GM19324 (cell line): ENCODE measurements around the gene HOXA13.

Source experiments
- ATAC-seq: cut with Tn5 transposase; IDR thresholded peaks from one replicate; pipeline ENCODE4 v1.9.1; 2021; ENCODE audit warnings: mild to moderate bottlenecking, moderate library complexity; ENCODE audit not compliant: unreplicated experiment, low FRiP score

The HOXA13 gene

DNA sequence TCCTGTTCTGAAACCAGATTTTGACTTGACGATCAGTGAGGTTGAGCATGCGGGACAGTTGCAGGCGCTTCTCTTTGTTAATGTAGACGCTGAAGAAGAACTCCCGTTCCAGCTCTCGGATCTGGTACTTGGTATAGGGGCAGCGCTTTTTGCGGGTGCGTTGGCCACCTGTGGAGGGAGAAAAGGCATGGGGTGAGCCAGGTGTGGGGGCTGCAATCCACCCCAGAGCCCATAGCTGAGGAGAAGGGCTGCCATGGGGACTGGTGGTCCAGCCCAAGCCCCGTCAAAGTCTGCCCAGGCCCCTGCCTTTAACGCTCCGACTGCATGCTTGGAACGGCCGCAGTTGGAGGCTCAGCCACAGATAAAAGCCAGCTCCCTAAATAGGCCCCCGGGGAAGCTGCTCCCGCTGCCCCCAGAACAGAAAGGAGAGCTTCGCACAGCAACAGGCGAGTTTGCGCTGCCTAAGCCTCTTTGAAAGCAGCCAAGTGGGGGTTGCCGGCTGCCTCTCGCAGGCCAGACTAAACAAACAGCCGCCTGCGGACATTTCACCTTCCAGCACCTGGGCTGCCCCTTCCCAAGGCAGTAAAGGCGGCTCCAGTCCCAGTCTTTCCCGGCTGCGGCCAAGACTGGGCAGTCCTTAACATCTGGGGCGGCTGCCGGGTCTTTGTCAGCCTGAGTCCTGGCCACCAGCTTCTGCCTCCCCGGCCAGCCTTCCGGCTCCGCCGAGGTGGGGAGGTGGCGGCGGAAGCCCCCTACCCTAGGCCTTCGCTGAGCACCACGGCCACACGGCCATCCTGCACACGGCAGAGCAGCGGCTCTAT is 16.8 kb downstream of the HOXA13 start:
- no peak for ATAC-seq

DNA sequence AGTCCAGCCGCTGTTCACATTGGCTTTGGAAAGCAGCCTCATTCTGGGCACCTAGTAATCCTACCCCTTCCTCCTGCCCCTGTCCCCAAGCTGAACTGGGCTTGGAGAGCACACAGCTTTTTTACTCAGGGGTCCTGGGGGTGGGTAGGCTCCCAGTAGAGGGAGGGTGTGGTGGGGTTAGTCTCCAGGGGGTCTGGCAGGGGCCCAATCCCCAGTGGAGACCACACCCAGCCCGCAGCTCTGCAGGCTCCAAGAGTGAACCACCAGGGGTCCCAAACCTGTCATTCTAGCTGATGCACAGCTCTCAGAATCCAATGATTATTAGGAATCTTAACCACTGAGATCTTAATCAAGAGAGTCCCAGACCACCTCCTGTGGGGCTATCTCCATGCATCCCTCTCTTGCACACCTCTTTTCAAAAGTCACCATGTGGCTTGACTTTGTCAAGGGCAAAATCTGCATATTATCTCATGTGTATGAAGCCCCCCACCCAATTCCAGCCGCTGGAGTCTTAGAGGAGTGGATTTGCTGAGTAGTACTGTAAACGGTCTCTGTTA is 17.5 kb downstream of the HOXA13 start:
- no peak for ATAC-seq

GRCh38 chr7:27181795-27182275 is 18.1 kb downstream of the HOXA13 start:
- no peak for ATAC-seq

DNA sequence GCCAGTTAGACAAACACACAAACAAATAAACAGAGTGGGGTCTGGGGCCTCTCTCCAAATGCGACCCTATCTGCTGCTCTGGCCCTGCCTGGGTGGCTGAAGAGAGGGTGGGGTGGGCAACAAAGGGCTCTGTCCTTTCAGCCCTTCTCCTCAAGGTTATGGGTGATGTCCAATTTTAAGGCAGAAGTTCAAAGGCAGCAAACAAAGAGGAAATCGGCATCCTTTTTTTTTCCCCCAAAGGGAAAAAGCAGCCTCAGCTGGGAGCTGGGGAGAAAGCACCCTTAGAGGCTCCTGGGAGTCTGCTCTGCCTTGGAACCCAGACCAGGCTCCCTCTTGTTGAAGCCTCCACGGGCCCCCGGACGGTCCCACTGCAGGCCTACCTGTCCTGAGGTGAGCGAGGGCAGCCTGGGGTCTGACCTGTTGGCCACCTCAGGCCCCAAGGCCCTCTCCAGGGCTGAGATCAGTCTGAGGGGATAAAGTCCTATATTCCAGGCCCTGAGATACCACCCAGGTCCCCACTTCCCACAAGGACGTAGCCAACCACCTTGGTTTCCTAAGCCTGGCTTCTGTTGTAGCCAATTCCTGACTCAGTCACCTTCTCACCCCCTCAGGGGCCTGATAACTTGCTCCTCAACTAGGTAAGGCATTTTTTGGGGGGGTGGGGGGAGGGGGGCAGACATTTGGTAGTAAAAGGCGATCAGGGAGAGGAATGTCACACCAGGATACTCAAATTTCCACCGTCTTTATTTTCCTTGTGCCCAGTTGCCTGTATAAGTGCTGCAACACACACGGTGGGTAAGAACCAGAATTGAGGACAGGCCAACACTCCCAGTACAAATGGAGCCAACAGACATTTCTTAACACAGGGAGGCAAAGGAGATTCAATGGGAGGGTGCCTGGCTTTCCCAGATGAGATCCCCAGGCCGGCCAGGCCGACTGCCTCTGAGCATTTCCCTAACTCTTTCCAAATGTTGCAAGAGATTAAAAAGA is 19.2 kb downstream of the HOXA13 start:
- no peak for ATAC-seq

- no peak for ATAC-seq
These were observed 20.1 kb downstream of the HOXA13 start for GRCh38 chr7:27179503-27180430.

DNA sequence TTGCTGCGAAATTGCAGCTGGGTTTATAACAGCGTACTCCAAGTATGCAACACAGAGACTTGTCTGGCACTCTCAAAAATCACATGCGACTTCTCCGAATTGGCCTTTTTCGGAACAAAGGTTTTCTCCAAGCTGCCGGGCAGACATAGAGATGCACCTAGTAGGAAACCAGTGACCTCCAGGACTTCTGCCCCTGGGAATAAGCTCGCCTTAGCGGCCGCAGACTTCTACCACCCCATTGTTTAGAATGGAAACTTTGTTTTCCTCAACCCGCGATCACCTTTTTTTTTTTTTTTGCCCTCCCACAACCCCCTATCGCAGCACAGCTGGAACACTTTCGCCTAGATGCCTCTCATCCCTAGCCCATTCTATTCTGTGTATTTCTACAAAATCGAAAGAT is 20.9 kb downstream of the HOXA13 start:
- no peak for ATAC-seq

GRCh38 chr7:27178366-27178765 is 21.5 kb downstream of the HOXA13 start:
- ATAC-seq, result no peak

GRCh38 chr7:27177795-27178320 is 22.0 kb downstream of the HOXA13 start:
- ATAC-seq, result no peak

DNA sequence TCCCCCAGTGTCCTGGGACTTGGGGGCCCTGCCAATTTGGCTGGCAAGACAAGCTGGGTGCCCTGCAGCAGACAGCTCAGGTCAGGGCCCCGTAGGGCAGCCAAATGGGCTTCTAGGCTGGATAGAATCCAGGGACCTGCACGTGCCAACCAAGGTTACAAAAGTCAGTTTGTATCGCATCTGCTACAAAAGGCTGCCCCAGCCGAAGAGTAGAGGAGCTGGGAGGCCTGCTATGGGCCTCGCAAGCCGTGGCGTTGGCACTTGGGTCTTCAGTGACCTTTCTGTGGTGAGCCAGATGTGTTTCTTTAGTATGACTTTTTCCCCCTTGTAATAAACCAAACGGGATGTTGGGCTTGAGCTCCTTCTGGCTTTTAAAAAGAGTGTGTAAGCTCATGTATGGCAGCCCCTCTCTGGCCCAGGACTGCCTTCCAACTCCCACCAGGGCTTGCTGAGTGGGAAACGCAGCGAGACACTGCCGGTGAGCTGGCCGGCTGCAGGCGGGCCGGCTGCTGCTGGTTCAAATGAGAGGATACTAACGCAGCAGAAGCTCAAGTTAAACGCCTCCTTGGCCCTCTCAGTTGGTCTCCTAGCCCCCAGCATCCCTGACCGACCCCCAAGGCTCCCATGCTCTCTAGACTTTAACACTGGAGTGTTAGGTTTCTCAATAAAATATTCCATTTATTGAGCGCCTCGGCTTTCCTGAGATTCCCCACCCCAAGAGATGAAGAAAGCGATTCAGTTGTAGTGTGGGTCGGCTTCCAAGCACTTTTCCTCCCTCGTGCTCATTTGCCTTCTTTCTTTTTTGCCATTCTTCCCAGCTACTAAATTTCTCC is 22.7 kb downstream of the HOXA13 start:
- ATAC-seq, result no peak

GRCh38 chr7:27176524-27176845 is 23.4 kb downstream of the HOXA13 start:
- no peak for ATAC-seq

DNA sequence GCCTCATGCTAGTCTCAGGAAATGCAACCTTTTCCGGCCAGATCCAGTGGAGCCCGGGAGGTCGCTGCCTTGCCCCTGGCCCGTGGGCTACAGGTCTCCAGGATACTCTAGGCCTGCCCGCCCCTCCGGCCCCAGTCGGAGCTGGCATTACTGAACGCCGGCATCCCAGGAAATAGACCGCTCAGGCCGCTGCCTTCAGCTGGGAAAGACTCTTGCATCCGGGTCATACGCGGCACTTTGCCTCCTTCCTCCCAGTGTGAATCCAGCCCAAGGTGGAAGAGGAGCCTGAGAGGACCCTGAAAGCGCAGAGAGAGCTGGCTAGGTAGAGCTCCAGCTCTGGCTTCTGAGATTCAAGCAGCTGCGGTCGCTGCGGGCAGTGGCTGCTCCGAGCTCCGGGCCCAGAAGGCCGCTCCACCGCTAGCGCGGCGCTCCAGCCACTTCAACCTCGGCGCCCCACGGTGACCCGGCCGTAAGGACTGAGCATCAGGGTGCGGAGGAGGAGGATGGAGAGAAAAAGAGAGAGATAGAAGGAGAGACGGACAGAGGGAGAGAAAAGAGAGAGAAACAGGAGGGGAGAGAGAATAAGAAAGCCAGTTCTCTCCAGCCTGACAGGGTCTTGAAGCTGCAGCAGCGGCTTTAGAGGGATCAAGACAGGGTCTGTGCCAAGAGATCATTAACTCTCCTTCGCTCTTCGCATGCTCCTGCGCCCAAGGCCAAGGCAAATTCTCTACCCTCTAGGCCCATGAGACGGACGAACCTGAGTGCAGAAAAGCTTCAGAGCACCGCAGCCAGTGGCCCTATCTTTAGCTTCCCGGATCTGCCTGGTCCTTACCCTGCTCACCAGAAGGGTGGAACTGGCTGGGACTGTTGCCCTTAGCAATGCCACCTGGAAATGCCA is 24.0 kb downstream of the HOXA13 start:
- ATAC-seq, result no peak

DNA sequence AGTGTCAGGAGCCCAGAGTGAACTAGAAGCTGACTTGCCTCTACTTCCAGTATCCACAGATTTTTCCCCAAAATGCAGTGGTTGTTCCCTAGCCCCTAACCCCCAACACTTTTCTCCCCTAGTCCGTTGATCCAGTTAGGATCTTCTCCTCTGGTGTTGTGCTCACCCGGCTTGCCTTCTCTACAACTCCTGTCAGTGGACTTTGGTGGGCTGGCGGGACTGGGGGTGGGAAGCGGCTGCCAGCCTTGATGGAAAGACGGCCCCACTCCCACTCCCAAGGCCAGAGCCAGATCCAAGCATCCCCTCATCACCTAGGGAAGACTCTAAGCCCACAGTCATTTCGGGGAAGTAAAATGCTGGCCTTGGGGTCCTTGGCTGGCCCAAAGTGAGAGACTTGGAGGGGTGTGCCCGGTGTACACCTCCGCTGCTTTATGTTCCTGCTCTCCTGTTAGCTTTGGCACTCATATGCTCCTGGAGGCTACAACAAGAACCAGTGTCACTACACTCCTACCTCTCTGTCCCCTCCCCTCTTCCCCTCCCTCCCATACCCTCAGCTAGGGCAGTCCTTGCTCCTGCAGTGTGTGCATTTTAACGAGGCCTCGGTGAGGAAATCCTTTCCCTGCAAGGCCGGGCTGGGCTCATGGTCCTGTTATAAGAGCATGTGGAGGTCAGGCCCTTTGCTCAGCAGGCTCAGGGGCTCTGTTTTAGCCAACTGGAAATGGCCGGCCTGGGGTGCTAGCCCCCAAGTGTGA is 24.8 kb downstream of the HOXA13 start:
- no peak for ATAC-seq

GRCh38 chr7:27173956-27174873 is 25.7 kb downstream of the HOXA13 start, which contains the start of gene HOXA10:
Gene HOXA10, minus strand, starts transcription at chr7:27174320. Its CDS starts 14 bp downstream, at chr7:27174306.
- ATAC-seq, result no peak

GRCh38 chr7:27173511-27173955 is 26.4 kb downstream of the HOXA13 start:
- peak; percentile 42 for ATAC-seq

DNA sequence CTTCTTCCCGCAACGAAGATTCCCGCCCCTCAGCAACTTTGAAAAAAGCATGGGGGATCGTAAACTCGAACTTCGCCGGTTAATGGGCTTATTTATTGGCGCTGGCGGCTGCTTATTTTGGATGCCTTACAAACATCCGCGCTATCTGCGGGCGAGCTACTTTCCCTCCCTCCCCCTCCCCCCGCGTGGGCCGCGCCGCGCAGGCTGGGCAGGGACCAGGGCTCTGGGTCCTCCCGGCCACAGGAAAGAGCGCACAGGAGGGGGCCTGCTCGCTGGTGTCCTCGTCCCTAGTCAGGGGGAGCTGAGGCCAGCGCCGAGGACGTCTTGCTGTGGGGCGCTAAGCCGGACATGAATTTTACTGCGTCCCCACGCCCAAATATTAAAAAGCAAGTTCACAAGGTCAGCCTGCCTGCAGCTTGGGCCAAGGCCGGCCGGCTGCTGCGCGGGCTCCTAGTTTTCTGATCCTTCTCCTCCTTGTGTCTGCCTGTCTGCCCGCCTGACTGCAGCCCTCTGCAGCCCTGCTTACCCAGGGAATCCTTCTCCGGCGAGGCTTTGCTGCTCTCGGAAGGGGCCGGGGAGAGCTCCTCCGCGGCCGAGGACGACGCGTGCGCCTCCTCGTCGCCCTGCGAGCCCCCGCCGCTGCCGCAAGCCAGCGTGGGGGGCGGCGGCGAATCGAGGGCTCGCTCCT is 26.9 kb downstream of the HOXA13 start:
- ATAC-seq, result no peak
